Measurements from ENCODE around the gene PSMB10.
A peak's percentile ranks its signal among the peaks of the same experiment; 100 is the strongest.
"Not testable (repeated sequence)": the region's sequence is repeated elsewhere in the genome, so short reads cannot be mapped to it uniquely, and the experiment has no call there.

PSMB10 gene

DNA sequence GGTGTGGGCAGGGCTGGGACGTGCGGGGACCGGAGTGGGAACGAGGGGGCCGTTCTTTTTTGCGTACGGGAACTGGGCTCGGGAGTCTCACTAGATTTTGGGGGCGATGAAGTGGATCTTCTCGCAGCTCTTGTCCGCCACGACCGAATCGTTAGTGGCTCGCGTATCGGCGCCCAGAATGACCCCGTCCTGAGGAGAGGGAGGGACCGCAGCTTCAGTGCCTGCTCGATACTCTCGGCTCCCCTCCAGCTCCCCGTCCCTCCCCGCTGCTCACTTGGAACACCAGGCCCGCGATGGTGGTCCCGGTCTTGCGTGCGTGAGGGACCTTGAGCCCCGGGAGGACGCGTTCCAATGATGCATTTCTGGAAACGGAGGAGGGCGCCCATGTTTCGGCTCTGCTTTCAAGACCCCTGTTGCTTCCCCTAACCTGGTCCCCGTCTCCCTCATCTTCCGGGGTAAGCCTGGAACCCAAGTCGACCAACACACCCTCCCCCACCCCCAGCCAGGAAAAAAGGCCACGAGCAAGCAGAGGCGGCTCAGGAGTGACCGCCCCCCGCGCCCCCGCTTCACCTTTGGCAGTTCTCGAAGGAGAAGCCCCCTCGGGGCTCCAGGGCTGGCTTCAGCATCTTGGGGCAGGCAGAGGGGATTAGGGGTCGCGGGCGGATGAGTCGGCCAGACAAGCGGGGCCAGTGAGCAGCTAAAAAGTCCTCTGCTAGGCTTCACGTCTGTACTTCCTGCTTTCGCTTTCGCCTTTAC lies at the start of gene PSMB10:
Gene PSMB10 (minus strand): TSS at position 727 of the 756 bp plus-strand sequence. CDS start 101 bp downstream, at position 626.
- DNase-seq (ENCODE audit: low spot score): peak; percentile 77

DNA sequence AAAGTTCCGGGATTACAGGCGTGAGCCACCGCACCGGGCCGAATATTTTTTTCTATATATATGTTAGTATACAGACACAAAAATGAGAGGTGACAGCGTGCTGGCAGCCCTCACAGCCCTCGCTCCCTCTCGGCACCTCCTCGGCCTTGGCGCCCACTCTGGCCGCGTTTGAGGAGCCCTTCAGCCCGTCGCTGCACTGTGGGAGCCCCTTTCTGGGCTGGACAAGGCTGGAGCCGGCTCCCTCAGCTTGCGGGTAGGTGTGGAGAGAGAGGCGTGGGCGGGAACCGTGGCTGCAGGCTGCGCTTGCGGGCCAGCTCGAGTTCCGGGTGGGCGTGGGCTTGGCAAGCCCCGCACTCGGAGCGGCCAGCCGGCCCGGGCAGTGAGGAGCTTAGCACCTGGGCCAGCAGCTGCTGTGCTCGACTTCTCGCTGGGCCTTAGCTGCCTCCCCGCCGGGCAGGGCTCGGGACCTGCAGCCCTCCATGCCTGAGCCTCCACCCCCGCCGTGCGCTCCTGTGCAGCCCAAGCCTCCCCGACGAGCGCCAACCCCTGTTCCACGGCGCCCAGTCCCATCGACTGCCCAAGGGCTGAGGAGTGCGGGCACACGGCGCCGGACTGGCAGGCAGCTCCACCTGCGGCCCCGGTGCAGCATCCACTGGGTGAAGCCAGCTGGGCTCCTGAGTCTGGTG lies 45.5 kb upstream of the PSMB10 start:
- no peak for DNase-seq (ENCODE audit: low spot score)

DNA sequence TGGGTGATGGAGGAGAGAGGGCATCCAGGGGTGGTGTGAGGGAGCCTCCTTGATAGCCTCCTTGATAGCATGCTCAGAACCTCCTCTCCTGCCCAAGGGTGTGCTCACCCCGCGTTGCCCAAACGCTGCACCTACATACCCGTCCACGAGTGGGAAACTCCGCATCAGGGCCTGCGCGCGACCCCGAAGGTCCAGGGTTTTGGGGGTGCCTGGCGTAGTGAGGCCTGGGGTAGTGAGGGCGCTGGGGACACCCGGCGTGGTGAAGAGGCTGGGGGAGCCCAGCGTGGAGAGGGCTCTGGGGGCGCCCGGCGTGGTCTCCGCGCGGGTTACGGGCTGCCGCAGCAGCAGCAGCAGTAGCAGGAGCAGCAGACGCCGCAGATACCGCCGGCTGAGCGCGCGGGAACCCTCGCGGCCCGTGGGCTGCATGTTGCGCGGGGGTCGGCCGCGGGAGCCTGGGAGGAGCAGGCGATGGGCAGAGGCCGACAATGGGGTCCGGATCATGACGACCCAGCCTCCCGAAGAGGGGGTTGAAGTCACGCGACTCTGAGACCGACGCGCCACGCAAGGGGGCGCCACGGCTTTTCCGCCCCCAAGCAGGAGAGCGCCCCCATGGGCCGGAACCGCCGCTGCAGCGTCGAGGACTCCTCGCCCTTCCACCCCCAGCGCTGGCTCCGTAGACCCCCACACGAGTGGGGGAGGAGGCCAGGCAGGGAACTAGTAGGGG lies 43.5 kb upstream of the PSMB10 start, which contains the start of gene DPEP3:
Gene DPEP3 (minus strand): TSS at position 545 of the 724 bp plus-strand sequence. CDS start 119 bp downstream, at position 426.
- no peak for DNase-seq (ENCODE audit: low spot score)

DNA sequence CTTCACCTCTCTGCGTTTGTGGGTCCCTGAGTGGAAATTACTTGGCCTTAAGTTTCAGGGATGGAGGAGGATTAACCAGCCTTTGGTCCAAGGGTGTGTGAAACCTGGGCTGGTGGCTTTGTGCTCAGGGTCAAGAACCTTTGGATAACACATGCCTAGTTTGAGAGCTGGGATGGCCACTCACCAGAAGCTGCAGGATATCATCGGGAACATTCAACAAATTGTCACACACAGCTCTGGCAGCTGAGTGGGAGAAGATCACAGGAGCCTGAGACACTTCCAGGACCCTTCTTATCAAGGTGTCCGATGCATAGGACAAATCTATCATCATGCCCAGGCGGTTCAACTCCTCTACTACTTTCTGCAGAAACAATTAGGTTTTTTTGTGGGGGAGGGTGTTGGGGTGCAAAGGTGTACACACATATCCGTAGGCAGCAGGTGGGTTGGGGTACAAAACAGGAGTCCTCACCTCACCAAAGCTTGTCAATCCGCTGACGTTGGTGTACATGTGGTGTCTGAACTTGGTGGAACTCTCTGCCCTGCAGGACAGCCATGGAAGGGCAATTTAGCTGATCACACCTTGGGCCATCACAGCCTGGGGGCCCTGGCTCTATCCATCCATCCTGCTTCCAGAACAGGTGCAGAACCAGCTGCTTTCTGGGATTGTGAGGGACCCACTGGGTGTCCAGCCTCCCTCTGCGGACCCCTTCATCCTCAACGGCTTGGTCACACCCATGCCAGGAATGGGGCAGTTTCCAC lies 41.0 kb upstream of the PSMB10 start:
- DNase-seq (ENCODE audit: low spot score): no peak

DNA sequence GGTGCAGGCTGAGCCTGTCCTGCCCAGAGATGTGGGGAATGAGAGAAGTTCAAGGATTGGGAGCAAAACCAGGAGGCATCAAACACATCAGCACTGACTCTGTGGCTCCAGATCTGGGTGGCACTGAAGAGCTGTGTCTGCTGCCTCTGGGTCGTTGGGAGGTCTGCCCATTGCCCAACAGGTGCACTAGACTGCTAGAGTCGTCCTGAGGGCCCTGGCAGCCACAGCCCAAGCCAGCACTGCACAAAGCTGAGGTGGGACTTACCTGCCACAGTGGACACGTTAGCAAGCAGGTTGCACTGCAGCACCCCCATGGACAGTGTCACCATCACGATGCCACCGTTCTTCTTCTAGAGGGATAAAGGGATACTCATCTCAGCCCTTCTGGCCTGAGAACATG lies 40.4 kb upstream of the PSMB10 start:
- DNase-seq (ENCODE audit: low spot score): no peak

DNA sequence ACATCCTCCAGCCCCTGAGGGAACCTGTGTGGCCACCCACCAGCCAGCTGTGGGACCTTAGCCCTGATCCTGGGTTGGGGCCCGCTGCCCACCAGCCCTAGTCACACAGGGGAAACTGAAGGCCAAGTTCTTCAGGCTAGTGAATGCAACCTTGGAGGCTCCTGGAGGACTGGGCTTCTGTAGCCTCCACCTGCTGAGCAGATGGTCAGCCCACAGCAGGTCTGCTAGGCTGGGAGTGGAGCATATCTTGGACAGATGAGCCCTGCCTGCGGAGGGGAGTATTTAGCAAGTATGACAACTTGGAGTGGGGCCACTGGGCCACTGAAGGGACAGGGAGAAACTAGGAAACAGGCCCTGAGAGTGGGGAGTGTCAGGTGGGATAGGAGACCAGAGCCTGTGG lies 39.6 kb upstream of the PSMB10 start:
- no peak for DNase-seq (ENCODE audit: low spot score)

DNA sequence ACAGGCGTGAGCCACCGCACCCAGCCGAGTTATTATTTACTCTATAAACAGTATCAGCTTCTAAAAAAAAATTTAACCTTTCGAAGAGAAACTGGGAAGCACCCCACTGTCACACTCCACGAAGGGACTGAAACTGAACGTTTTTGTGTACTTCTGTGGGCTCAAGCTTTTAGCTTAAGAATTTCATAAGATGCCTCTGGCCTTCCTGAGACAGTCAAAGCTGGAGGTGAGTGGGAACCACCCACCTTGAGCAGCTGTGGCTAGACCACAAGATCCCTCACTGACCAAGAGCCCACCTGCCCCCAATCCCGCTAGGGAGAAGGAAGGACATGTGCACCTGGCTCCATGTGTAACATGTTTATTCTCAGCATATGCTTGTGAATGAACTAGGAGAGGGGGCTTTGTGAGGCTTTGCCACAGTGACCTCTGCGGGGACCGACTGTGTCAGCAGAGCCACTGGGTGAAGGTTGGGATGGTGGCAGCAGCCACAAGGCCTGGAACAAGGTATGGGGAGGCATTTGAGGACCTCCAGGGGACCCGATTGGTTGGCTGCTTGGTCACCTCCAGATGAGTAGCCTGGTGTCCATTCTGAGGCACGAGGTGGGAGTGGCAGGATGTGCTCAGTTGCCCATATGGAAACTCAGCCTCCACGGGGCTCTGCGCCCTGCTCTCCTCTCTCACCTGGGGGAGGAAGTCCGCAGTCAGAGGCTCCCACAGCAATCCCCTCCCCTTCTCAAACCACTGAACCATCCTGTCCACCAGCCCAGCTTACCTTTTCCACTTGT lies 38.9 kb upstream of the PSMB10 start:
- no peak for DNase-seq (ENCODE audit: low spot score)

DNA sequence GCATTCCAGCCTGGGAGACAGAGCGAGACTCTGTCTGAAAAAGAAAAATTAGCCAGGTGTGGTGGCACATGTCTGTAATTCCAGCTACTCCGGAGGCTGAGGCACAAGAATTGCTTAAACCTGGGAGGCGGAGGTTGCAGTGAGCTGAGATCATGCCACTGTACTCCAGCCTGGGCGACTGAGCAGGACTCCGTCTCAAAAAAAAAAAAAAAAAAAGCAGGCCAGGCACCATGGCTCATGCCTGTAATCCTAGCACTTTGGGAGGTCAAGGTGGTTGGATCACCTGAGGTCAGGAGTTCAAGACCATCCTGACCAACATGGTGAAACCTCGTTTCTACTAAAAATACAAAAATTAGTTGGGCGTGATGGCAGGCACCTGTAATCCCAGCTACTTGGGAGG lies 35.6 kb upstream of the PSMB10 start:
- not testable (repeated sequence) for DNase-seq (ENCODE audit: low spot score)

DNA sequence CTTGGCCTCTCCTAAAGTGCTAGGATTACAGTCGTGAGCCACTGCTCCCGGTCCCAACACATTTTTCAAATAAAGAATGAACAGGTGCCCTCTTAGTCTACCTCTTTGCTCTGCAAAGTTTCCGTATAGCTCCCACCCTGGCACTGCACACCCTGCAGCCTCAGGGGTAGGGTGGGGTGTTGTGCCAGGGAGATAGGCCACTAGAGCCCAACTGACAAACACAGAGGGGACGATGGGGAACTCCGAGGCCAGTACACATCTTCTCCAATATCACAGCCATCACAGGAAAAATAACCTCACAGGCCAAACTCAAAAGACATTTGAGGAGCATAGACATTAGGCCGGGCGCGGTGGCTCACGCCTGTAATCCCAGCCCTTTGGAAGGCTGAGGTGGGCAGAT lies 34.5 kb upstream of the PSMB10 start:
- no peak for DNase-seq (ENCODE audit: low spot score)

DNA sequence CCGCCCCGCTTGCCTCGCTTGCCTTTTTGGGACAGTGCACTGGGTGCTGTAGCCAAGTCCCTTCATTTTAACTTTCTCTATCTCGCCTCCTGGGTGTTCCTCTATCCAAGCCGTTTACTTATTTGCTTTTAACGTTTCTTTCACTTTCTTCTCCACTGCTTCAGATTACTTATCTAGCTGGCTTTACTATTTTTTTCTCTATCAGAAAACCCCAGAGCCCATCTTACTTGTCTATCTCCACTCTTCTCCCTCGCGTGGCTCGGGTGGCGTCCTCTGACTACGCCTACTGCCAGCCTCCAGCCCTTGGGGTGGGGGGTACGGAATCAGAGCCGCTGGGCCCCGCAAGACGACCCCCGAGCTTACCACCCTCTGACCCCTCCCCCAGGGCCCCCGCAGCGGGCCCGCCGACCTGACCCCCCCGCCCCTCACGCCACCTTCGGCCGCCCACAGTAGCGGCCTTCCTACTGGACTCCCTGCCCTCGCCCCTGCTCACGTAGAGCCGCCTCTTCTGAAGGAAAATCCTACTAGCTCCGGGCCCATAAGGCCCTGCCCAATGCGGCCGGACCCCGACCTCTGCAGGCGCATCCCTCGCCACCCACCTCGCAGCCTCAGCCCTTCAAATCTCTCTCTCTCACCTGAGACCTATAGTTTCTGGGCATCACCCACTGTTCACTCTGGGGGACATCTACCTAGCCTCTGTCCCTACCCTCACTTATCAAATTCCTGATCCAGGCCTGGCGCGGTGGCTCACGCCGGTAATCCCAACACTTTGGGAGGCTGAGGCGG lies 32.8 kb upstream of the PSMB10 start:
- DNase-seq (ENCODE audit: low spot score): peak; percentile 29

DNA sequence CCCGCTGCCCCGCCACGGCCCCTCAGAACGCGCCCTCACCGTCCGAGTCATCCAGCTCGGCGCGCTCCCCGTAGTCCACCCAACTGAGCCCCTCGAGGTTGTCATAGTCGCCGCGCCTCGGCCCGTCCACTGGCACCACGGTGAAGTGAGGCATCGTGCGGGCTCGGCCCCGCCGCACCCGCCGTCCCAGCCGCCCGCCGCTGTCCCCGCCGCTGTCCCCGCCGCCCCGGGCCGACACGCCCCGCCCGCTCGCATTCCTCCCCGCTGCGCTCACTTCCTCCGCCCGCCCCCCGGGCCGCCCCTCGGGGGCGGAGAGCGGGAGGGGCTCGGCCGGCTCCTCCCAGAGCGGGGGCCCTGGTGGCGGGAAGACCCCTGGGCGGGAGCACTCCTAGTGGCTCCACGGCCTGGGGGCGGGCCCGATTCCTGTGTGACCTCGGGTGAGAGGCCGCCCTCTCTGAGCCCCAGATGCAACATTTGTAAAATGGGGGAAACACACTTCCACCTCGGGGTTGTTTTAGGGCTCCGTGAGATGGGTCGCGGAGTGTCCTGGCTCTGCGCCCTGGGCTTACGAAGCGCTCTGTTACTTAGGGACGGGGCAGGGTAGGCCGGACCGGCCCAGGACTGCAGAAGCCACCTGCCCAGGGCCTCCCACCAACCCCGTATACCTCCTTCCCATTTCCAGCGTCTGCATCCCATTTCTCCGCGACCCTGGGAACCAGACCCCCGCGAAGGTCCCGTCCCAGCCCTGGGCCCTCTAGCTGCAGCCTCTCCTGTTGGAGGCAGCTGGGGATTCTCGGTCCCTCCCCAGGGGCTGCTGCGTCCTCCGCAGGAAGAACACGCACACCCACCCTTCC lies 32.0 kb upstream of the PSMB10 start, which contains the start of gene SLC12A4:
Gene SLC12A4 (minus strand): TSS at position 238 of the 854 bp plus-strand sequence. CDS start 84 bp downstream, at position 154.
- peak; percentile 92 for DNase-seq (ENCODE audit: low spot score)

DNA sequence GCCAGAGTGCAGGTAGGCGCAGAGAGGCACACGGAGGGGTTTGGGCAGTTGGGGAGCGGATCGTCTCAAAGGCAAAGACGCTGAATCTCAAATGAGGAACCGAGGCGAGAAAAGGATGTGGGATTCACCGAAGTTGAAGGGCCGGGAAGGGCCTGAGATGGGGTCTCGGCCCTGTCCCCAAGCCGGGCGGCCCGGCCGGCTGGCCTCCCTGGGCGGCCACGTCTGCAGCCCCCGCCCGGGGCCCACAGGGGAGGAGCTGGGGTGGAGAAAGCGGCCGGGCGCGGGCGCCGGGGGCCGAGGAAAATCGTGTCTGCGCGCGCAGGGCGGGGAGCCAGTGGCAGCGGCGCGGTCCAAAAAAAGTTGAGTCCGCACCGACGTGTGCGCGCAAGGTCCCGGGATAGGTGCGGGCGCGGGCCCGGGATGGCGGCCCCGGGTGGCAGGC lies 31.3 kb upstream of the PSMB10 start:
- peak; percentile 59 for DNase-seq (ENCODE audit: low spot score)

DNA sequence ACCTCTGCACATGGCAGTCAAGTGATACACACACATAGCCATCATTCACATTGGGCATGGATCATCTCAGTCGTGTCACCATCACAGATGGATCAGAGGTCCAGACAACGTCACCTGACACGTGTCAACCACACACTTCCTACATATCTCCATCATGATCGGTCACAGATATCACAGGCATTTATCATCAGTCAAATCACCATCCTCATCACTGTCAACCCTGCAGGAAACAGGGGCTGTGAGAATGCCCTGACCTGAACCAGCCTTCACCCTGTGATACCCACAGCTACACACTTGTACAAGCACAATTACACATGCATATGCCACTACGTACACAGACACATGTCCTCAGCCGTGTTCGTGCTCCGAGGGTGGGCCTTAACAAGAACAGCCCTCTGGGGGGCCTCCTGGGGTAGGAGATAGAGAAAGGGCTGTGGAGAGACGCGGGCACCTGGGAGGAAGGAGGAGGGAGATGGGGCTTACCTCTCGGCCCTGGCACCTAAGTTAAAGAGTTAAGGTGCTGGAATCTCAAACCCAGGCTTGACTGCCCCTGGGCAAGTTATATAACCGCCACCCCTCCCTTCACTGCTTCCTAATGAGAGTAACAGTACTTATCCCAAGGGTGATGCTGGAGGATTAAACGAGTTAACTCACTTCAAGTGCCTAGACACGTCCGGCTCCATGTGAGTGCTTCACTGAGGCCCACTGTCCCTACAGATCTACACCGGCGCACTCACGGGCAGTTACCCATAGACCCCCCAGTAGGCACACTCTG lies 30.7 kb upstream of the PSMB10 start:
- peak; percentile 47 for DNase-seq (ENCODE audit: low spot score)

DNA sequence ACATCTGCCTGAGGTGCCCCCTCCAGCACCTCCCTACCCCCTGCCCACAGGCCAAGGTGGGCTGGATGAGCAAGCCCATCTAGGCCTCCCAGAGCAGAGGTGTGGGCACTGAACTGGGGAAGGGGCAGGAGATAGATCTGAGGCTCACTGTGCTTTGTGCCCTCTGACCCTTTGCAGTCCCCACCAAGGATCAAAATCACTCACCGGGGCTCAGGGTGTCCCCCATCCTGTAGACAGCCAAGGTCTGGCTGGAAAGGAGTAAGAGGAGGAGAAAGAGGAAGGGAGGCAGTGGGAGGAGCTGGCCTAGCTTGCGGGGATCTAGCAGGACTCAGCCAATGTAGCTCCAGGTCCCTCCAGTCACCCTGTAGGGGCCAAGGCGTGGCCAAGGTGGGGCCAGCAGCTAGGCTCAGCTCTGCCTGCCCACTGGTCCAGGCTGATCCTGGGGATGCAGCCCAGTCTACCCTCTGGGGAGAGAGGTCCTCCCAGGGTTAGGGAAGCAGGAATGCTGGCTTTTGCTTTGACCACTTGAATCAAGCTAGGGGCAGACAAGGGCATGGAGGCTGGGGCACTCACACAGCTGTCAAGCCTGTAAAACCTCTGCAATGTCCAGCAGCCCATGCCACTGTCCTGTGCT lies 30.0 kb upstream of the PSMB10 start:
- no peak for DNase-seq (ENCODE audit: low spot score)

DNA sequence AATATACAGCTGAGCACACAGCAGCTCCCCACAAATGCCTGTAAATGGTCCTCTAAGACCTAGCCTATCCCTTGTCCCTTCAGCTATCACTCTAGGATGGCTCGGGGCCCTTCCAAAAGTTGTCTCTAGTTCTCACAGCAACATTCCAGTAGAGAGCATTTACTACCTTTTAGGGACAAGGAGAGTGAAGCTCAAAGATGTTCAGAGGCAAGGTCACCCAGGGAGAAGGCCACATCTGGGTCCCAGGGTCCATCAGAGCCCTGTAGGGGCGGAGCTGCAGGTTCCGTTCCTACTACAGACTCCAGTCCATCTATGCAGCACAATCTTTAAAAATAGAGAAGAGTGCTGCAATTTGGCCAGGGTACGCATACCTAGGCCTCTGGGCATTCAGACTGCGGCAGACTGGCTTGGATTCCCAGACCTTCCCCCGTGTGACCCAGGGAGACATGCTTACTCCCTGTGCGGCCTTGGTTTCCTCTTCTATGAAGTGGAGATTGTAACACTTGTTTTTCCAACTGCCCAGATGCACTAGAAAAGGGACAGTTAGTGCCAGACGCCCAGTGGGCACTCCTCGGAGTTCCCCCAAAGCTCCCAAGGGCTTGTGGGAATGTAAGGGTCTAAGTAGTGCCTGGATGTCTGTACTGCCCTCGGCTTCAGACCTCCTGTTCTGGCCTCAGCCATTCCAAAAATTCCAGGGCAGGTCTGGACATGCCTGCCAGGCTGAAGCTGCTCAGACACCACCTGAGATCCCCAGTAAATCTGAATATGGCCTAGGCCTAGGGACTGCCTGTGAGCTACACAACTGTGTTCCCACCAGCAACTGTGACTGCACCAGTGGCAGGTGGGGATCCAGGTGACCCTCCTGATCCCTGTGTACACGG lies 29.3 kb upstream of the PSMB10 start:
- no peak for DNase-seq (ENCODE audit: low spot score)

DNA sequence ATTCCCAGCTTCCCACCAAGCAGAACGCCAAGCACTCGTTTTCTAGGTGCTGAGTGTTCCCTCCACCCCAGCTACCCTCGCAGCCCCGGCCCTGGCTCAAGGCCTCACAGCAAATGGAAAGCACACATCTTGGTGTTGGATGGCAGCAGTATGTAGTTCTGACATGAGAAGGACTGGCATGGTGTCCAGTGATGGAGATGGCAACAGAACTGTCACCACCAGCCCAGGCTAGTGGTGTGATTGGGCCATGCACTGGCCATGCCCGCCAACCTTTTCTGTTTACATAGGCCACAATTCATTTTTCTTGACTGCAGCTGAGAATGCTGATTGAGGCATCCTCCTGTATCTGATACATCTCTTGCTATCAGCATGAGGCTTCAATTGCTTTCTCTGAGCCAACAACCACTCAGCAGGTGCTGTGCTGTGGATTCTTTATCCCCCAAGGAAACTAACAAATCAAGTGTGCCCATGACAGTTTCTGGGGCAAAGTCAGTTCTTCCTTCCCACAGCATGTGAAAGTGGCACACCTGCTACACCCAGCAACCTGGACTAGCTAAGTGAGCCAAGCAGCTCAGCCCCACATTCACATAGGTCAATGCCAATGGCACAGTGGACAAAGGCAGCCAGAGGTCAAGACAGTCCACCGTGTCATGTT lies 28.0 kb upstream of the PSMB10 start:
- DNase-seq (ENCODE audit: low spot score): no peak

Data from germinal center (tissue), 1 donor.